HG03558 (cell line): ENCODE results near the gene RBM12.
"Not testable (repeated sequence)": the region's sequence is repeated elsewhere in the genome, so short reads cannot be mapped to it uniquely, and the experiment has no call there.

Source experiments
- ATAC-seq: cut with Tn5 transposase; IDR thresholded peaks from one replicate; pipeline ENCODE4 v1.9.1; 2021; ENCODE audit warnings: moderate number of reproducible peaks; ENCODE audit not compliant: unreplicated experiment; ENCODE audit errors: extremely low read depth

RBM12 gene

GRCh38 chr20:35699127-35699956, 34.6 kb upstream of the RBM12 start, which contains the start of the genes NFS1 and ROMO1:
Gene NFS1, minus strand, starts transcription at chr20:35699352. Its CDS starts 64 bp downstream, at chr20:35699288.
Gene ROMO1, plus strand, starts transcription at chr20:35699405. Its CDS starts 228 bp downstream, at chr20:35699633.
- ATAC-seq: peak; percentile 56

- ATAC-seq: no peak
Measured at GRCh38 chr20:35698298-35699126, 33.8 kb upstream of the RBM12 start.

GRCh38 chr20:35697696-35698297, 33.1 kb upstream of the RBM12 start:
- ATAC-seq: no peak

- no peak for ATAC-seq
Measured at GRCh38 chr20:35695978-35696377, 31.3 kb upstream of the RBM12 start.

- no peak for ATAC-seq
Measured at GRCh38 chr20:35695245-35695749, 30.6 kb upstream of the RBM12 start.

GRCh38 chr20:35690265-35690664, 25.6 kb upstream of the RBM12 start:
- no peak for ATAC-seq

GRCh38 chr20:35686872-35687271, 22.2 kb upstream of the RBM12 start:
- not testable (repeated sequence) for ATAC-seq

- not testable (repeated sequence) for ATAC-seq
Measured at GRCh38 chr20:35685368-35685767, 20.7 kb upstream of the RBM12 start.

GRCh38 chr20:35681960-35682359, 17.3 kb upstream of the RBM12 start:
- no peak for ATAC-seq

GRCh38 chr20:35680452-35681183, 15.9 kb upstream of the RBM12 start:
- ATAC-seq: no peak

GRCh38 chr20:35674921-35675320, 10.2 kb upstream of the RBM12 start:
- ATAC-seq: no peak

- ATAC-seq: no peak
Measured at GRCh38 chr20:35673884-35674283, 9.2 kb upstream of the RBM12 start.

- ATAC-seq: no peak
Measured at GRCh38 chr20:35669681-35670080, 5.0 kb upstream of the RBM12 start.

GRCh38 chr20:35669221-35669620, 4.5 kb upstream of the RBM12 start:
- no peak for ATAC-seq

- ATAC-seq: no peak
Measured at GRCh38 chr20:35665949-35666288, 1.2 kb upstream of the RBM12 start.

GRCh38 chr20:35663516-35664465, 909 bp downstream of the RBM12 start:
- no peak for ATAC-seq

GRCh38 chr20:35662551-35662950, 2.1 kb downstream of the RBM12 start:
- no peak for ATAC-seq

GRCh38 chr20:35661908-35662307, 2.8 kb downstream of the RBM12 start:
- no peak for ATAC-seq

GRCh38 chr20:35661053-35661452, 3.6 kb downstream of the RBM12 start:
- no peak for ATAC-seq
